Chondrocyte (in vitro differentiated cells): ENCODE data around the gene DEFB125. TPM values are rescaled to one million over a fixed set of nuclear protein-coding genes. Genes with fewer than 3 reads are reported as not detected.

Experiments
- DNase-seq: peaks from one replicate; pipeline ENCODE4 v3.0.0; 2021; ENCODE audit warnings: mixed read lengths, low spot score
- H3K27ac Mint-ChIP-seq: one replicate; pipeline ENCODE4 v1.8.0; 2021; ENCODE audit warnings: mild to moderate bottlenecking, moderate library complexity, mixed read lengths; ENCODE audit not compliant: unreplicated experiment
- H3K27me3 Mint-ChIP-seq: 2 replicates; pipeline ENCODE4 v1.8.0; 2021; ENCODE audit warnings: low read depth, mixed read lengths
- H3K36me3 Mint-ChIP-seq: 2 replicates; pipeline ENCODE4 v1.8.0; 2021; ENCODE audit warnings: low read depth, mixed read lengths
- H3K4me1 Mint-ChIP-seq: 2 replicates; pipeline ENCODE4 v1.8.0; 2021; ENCODE audit warnings: low read depth, mild to moderate bottlenecking, mixed read lengths
- H3K4me3 Mint-ChIP-seq: one replicate; pipeline ENCODE4 v1.8.0; 2021; ENCODE audit warnings: mild to moderate bottlenecking, moderate library complexity, mixed read lengths; ENCODE audit not compliant: unreplicated experiment
- H3K9me3 Mint-ChIP-seq: 2 replicates; pipeline ENCODE4 v1.8.0; 2021; ENCODE audit warnings: low read depth, mixed read lengths
- total RNA-seq: library from RNA; stranded (reverse); gene quantifications from 3 replicates; pipeline ENCODE4 v1.2.1, GENCODE V29; 2021
- TF ChIP-seq, protein P1 (sequence below): fragments of 200-600 bp; sonication (generic); IDR thresholded peaks from 2 replicates; pipeline ENCODE4 v1.5.0; 2021; ENCODE audit warnings: antibody characterized with exemption, mild to moderate bottlenecking, moderate library complexity

DEFB125 gene
- total RNA-seq, 1 donor from 2014 or later, result not detected

- Mint-ChIP-seq H3K36me3 (no peaks in the 10 kb centered on the region), H3K4me1 (no peaks in the 10 kb centered on the region), H3K27ac (no peak overlapping the region), H3K4me3 (no peak overlapping the region), H3K27me3 (peaks cover 1% of the 10 kb centered on the region), H3K9me3 (no peaks in the 10 kb centered on the region)
- TF ChIP-seq, protein P1, sequence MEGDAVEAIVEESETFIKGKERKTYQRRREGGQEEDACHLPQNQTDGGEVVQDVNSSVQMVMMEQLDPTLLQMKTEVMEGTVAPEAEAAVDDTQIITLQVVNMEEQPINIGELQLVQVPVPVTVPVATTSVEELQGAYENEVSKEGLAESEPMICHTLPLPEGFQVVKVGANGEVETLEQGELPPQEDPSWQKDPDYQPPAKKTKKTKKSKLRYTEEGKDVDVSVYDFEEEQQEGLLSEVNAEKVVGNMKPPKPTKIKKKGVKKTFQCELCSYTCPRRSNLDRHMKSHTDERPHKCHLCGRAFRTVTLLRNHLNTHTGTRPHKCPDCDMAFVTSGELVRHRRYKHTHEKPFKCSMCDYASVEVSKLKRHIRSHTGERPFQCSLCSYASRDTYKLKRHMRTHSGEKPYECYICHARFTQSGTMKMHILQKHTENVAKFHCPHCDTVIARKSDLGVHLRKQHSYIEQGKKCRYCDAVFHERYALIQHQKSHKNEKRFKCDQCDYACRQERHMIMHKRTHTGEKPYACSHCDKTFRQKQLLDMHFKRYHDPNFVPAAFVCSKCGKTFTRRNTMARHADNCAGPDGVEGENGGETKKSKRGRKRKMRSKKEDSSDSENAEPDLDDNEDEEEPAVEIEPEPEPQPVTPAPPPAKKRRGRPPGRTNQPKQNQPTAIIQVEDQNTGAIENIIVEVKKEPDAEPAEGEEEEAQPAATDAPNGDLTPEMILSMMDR, result no peak
- DNase-seq, result no peak
Measured at GRCh38 chr20:64026-64603, 23.4 kb upstream of the DEFB125 start.

DNA sequence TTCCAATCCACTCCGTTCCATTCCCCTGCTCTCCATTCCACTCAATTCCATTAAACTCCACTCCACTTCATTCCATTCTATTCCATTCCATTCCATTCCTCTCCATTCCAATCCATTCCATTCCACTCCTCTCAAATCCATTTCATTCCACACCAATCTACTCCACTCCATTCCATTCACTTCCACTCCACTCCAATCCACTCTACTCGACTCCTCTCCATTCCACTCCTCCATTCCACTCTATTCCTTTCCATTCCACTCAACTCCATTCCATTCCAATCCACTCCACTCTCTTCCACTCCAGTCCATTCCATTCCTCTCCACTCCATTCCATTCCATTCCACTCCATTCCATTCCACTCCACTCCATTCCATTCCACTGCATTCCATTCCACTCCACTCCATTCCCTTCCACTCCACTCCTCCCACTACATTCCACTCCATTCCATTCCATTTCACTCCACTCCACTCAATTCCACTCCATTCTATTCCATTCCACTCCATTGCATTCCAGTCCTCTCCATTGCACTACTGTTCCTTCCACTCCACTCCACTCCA is 22.6 kb upstream of the DEFB125 start:
- DNase-seq, result no peak
- H3K4me3 Mint-ChIP-seq, result no peak overlapping the region
- H3K4me1 Mint-ChIP-seq, result no peaks in the 10 kb centered on the region
- H3K36me3 Mint-ChIP-seq, result no peaks in the 10 kb centered on the region
- no peak overlapping the region for H3K27ac Mint-ChIP-seq
- peaks cover 3% of the 10 kb centered on the region for H3K27me3 Mint-ChIP-seq
- TF ChIP-seq, protein P1, result no peak
- no peaks in the 10 kb centered on the region for H3K9me3 Mint-ChIP-seq

- Mint-ChIP-seq H3K27me3 (peaks cover 23% of the 10 kb centered on the region), H3K9me3 (peaks cover 14% of the 10 kb centered on the region), H3K4me1 (no peaks in the 10 kb centered on the region), H3K27ac (no peak overlapping the region), H3K4me3 (no peak overlapping the region), H3K36me3 (no peaks in the 10 kb centered on the region)
- no peak for DNase-seq
- TF ChIP-seq, protein P1, result no peak
Measured at GRCh38 chr20:77231-77630, 10.2 kb upstream of the DEFB125 start.

- Mint-ChIP-seq H3K27ac (no peak overlapping the region), H3K4me3 (no peak overlapping the region), H3K27me3 (peaks cover 19% of the 10 kb centered on the region), H3K36me3 (no peaks in the 10 kb centered on the region), H3K9me3 (peaks cover 14% of the 10 kb centered on the region), H3K4me1 (no peaks in the 10 kb centered on the region)
- TF ChIP-seq, protein P1, result no peak
- DNase-seq, result no peak
Measured at GRCh38 chr20:78338-78737, 9.1 kb upstream of the DEFB125 start.

- H3K9me3 Mint-ChIP-seq, result peaks cover 14% of the 10 kb centered on the region
- H3K27me3 Mint-ChIP-seq, result peaks cover 19% of the 10 kb centered on the region
Measured at GRCh38 chr20:79565-79964, 7.9 kb upstream of the DEFB125 start.

More at GRCh38 chr20:79565-79964, 7.9 kb upstream of the DEFB125 start:
- DNase-seq, result peak; percentile 51
- no peaks in the 10 kb centered on the region for H3K4me1 Mint-ChIP-seq
- no peak overlapping the region for H3K4me3 Mint-ChIP-seq
- no peak overlapping the region for H3K27ac Mint-ChIP-seq
- H3K36me3 Mint-ChIP-seq, result no peaks in the 10 kb centered on the region
- TF ChIP-seq, protein P1, result no peak
